GM23338 (cell line): Measurements from ENCODE around the gene SOX13. TPM values are rescaled to one million over a fixed set of nuclear protein-coding genes. Genes with fewer than 3 reads are reported as not detected.

Experiments
- ATAC-seq: fragments of 200-7000 bp; cut with Tn5 transposase; 3 replicates; pipeline ENCODE4 v1.9.1; 2020
- DNase-seq: peaks from one replicate; pipeline ENCODE4 v3.0.0-alpha.2; 2015; ENCODE audit warnings: low spot score
- H2AFZ ChIP-seq: fragments of 200-600 bp; sonication (generic); 2 replicates; pipeline ENCODE4 v1.8.0; 2016; ENCODE audit warnings: antibody characterized with exemption, mild to moderate bottlenecking, moderate library complexity
- H3F3A ChIP-seq: fragments of 200-600 bp; sonication (generic); replicated peaks from 2 replicates; pipeline ENCODE4 v1.8.0; 2017; ENCODE audit warnings: antibody characterized with exemption, mixed run types, low read depth
- H3K27ac ChIP-seq: fragments of 200-600 bp; sonication (generic); 2 replicates; pipeline ENCODE4 v1.6.1; 2016; ENCODE audit warnings: low read depth
- H3K27me3 ChIP-seq: fragments of 200-600 bp; sonication (generic); 2 replicates; pipeline ENCODE4 v1.8.0; 2016; ENCODE audit warnings: mild to moderate bottlenecking, mixed run types, moderate library complexity; ENCODE audit not compliant: insufficient read depth
- H3K36me3 ChIP-seq: fragments of 200-600 bp; sonication (generic); 2 replicates; pipeline ENCODE4 v1.8.0; 2016; ENCODE audit warnings: mild to moderate bottlenecking; ENCODE audit not compliant: insufficient read depth
- H3K4me1 ChIP-seq: fragments of 200-600 bp; sonication (generic); 2 replicates; pipeline ENCODE4 v1.8.0; 2016; ENCODE audit warnings: mild to moderate bottlenecking, moderate library complexity; ENCODE audit not compliant: insufficient read depth
- H3K4me2 ChIP-seq: fragments of 200-600 bp; sonication (generic); 2 replicates; pipeline ENCODE4 v1.7.1; 2017; ENCODE audit warnings: mixed run types
- H3K4me3 ChIP-seq: fragments of 200-600 bp; sonication (generic); 2 replicates; pipeline ENCODE4 v1.6.1; 2016; ENCODE audit warnings: mixed run types
- H3K79me2 ChIP-seq: fragments of 200-600 bp; sonication (generic); replicated peaks from 2 replicates; pipeline ENCODE4 v1.8.0; 2017; ENCODE audit warnings: mild to moderate bottlenecking; ENCODE audit not compliant: insufficient read depth
- H3K9me2 ChIP-seq: fragments of 200-600 bp; sonication (generic); 2 replicates; pipeline ENCODE4 v1.8.0; 2017; ENCODE audit not compliant: insufficient read depth
- H4K20me1 ChIP-seq: fragments of 200-600 bp; sonication (generic); replicated peaks from 2 replicates; pipeline ENCODE4 v1.8.0; 2017; ENCODE audit warnings: mild to moderate bottlenecking; ENCODE audit not compliant: insufficient read depth
- H3K27ac Mint-ChIP-seq: 2 replicates; pipeline ENCODE4 v1.8.0; 2020; ENCODE audit warnings: inconsistent platforms, mild to moderate bottlenecking, moderate library complexity, mixed read lengths
- H3K27me3 Mint-ChIP-seq: 3 replicates; pipeline ENCODE4 v1.8.0; 2022; ENCODE audit warnings: low read depth, mild to moderate bottlenecking, moderate library complexity, mixed read lengths, inconsistent platforms; ENCODE audit not compliant: insufficient read depth, poor library complexity
- H3K36me3 Mint-ChIP-seq: 3 replicates; pipeline ENCODE4 v1.8.0; 2021; ENCODE audit warnings: low read depth, mild to moderate bottlenecking, inconsistent platforms, moderate library complexity, mixed read lengths
- H3K4me1 Mint-ChIP-seq: 3 replicates; pipeline ENCODE4 v1.8.0; 2020; ENCODE audit warnings: mild to moderate bottlenecking, inconsistent platforms, mixed read lengths
- H3K4me3 Mint-ChIP-seq: 3 replicates; pipeline ENCODE4 v1.8.0; 2021; ENCODE audit warnings: moderate library complexity, mild to moderate bottlenecking, inconsistent platforms, mixed read lengths
- H3K9me3 Mint-ChIP-seq: 3 replicates; pipeline ENCODE4 v1.8.0; 2020; ENCODE audit warnings: moderate library complexity, mild to moderate bottlenecking, inconsistent platforms, mixed read lengths
- CREB1 ChIP-seq: fragments of 250-450 bp; sonication (Bioruptor Pico); IDR thresholded peaks from 2 replicates; pipeline ENCODE4 v1.5.0; 2020; ENCODE audit warnings: low read depth, mild to moderate bottlenecking, moderate library complexity
- EZH2phosphoT487 ChIP-seq: fragments of 200-600 bp; sonication (generic); IDR thresholded peaks from one replicate; pipeline ENCODE4 v1.8.1; 2018; ENCODE audit warnings: antibody characterized with exemption; ENCODE audit not compliant: unreplicated experiment
- NANOG ChIP-seq: IDR thresholded peaks from 2 replicates; pipeline ENCODE4 v1.6.1; 2016; ENCODE audit warnings: antibody characterized with exemption, borderline replicate concordance
- POLR2AphosphoS5 ChIP-seq: IDR thresholded peaks from 2 replicates; pipeline ENCODE4 v1.6.1; 2016; ENCODE audit warnings: antibody characterized with exemption, low read depth
- STAT1 ChIP-seq: IDR thresholded peaks from one replicate; pipeline ENCODE4 v1.6.1; 2016; ENCODE audit warnings: antibody characterized with exemption; ENCODE audit not compliant: unreplicated experiment
- ZNF114 ChIP-seq: fragments of 250-450 bp; sonication (Bioruptor Pico); IDR thresholded peaks from 2 replicates; pipeline ENCODE4 v1.5.0; 2020; ENCODE audit warnings: mild to moderate bottlenecking, moderate library complexity
- polyA plus RNA-seq: library from polyadenylated mRNA; unstranded; fragments of >200 nt; fragmentation: Nextera tagmentation; extraction: Ambion mirVana; gene quantifications from 2 replicates; pipeline ENCODE4 v1.2.1, GENCODE V29; 2016
- total RNA-seq: library from RNA; depleted of rRNA; stranded (reverse); fragments of >200 nt; shearing (Covaris generic); gene quantifications from 2 replicates; pipeline ENCODE4 v1.2.3, GENCODE V29; 2014
- TF ChIP-seq, protein P1 (sequence below): IDR thresholded peaks from 2 replicates; pipeline ENCODE4 v1.6.1; 2016; ENCODE audit warnings: antibody characterized with exemption
- TF ChIP-seq, protein P2 (sequence below): IDR thresholded peaks from one replicate; pipeline ENCODE4 v1.6.1; 2018; ENCODE audit warnings: antibody characterized with exemption; ENCODE audit not compliant: unreplicated experiment
- TF ChIP-seq, protein P3 (sequence below): fragments of 250-450 bp; sonication (Bioruptor Pico); IDR thresholded peaks from 2 replicates; pipeline ENCODE4 v1.5.0; 2020; ENCODE audit warnings: mild to moderate bottlenecking, moderate library complexity

The SOX13 gene
- total and polyA plus RNA-seq, 2 experiments from 2014 or later, result 28.6 to 123 TPM

DNA sequence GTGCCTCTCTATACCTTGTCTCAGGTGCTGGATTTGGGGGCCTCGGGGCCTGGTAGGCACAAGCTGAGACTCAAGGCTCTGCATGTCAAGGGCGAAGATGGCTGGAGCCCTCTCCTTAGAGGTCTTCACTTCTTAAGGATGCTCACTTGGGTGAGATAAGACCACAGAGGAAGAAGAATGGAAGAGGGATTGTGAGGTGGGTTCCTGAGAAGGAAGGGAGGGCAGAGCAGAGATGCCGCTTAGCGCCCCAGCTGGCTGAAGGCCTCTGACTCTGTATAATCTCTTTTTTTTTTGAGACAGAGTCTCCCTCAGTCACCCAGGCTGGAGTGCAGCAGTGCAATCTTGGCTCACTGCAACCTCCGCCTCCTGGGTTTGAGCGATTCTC lies 32.2 kb downstream of the SOX13 start (continued):
- TF ChIP-seq, protein P1, sequence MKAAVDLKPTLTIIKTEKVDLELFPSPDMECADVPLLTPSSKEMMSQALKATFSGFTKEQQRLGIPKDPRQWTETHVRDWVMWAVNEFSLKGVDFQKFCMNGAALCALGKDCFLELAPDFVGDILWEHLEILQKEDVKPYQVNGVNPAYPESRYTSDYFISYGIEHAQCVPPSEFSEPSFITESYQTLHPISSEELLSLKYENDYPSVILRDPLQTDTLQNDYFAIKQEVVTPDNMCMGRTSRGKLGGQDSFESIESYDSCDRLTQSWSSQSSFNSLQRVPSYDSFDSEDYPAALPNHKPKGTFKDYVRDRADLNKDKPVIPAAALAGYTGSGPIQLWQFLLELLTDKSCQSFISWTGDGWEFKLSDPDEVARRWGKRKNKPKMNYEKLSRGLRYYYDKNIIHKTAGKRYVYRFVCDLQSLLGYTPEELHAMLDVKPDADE, result no peak
- TF ChIP-seq NANOG (no peak), STAT1 (no peak), CREB1 (CRISPR knock-in tag) (no peak)
- TF ChIP-seq, protein P2, sequence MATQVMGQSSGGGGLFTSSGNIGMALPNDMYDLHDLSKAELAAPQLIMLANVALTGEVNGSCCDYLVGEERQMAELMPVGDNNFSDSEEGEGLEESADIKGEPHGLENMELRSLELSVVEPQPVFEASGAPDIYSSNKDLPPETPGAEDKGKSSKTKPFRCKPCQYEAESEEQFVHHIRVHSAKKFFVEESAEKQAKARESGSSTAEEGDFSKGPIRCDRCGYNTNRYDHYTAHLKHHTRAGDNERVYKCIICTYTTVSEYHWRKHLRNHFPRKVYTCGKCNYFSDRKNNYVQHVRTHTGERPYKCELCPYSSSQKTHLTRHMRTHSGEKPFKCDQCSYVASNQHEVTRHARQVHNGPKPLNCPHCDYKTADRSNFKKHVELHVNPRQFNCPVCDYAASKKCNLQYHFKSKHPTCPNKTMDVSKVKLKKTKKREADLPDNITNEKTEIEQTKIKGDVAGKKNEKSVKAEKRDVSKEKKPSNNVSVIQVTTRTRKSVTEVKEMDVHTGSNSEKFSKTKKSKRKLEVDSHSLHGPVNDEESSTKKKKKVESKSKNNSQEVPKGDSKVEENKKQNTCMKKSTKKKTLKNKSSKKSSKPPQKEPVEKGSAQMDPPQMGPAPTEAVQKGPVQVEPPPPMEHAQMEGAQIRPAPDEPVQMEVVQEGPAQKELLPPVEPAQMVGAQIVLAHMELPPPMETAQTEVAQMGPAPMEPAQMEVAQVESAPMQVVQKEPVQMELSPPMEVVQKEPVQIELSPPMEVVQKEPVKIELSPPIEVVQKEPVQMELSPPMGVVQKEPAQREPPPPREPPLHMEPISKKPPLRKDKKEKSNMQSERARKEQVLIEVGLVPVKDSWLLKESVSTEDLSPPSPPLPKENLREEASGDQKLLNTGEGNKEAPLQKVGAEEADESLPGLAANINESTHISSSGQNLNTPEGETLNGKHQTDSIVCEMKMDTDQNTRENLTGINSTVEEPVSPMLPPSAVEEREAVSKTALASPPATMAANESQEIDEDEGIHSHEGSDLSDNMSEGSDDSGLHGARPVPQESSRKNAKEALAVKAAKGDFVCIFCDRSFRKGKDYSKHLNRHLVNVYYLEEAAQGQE, result no peak

DNA sequence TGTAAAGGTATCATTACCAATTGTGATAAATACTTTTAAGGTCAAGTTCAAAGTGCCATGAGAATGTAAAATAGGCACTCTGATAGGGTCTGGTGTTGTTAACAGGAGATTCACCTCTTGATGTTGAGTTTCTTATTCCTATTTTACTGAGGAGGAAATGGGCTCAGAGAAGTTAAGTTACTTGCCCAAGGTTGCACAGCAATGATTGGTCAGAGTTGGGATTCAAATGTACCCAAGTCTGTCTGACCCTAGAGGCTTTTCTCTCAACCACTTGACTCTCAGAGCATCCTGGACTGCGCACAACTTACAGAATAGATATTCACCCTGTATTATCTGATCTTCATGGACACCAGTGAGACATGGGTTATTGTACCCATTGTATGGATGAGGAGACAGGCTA lies 33.9 kb downstream of the SOX13 start:
- Histone ChIP-seq H3K4me2 (no peak overlapping the region), H2AFZ (no peak overlapping the region), H3K9me2 (no peaks in the 10 kb centered on the region), H3K27ac (no peak overlapping the region; the same call in 1 of the 2 replicates), H3K27me3 (no peaks in the 10 kb centered on the region), H3K36me3 (no peaks in the 10 kb centered on the region), H4K20me1 (peaks cover 27% of the 10 kb centered on the region), H3F3A (0 out of 2 replicates have a peak, but pooled peaks cover 5% of the 10 kb centered on the region), H3K4me1 (peaks cover 84% of the 10 kb centered on the region), H3K4me3 (no peak overlapping the region), H3K79me2 (peaks cover 93% of the 10 kb centered on the region)
- H3K4me3 Mint-ChIP-seq, result no peak overlapping the region
- H3K4me1 Mint-ChIP-seq, result peaks cover 78% of the 10 kb centered on the region
- H3K36me3 Mint-ChIP-seq, result peaks cover 6% of the 10 kb centered on the region; the same call in 1 of the 3 replicates
- peaks cover 26% of the 10 kb centered on the region for H3K27me3 Mint-ChIP-seq
- no peak for DNase-seq
- no peak for ATAC-seq
- H3K9me3 Mint-ChIP-seq, result no peaks in the 10 kb centered on the region
- H3K27ac Mint-ChIP-seq, result no peak overlapping the region
- TF ChIP-seq STAT1, result no peak
- no peak for TF ChIP-seq ZNF114 (CRISPR knock-in tag)
- no peak for TF ChIP-seq EZH2phosphoT487
- no peak for TF ChIP-seq POLR2AphosphoS5
- TF ChIP-seq, protein P3, sequence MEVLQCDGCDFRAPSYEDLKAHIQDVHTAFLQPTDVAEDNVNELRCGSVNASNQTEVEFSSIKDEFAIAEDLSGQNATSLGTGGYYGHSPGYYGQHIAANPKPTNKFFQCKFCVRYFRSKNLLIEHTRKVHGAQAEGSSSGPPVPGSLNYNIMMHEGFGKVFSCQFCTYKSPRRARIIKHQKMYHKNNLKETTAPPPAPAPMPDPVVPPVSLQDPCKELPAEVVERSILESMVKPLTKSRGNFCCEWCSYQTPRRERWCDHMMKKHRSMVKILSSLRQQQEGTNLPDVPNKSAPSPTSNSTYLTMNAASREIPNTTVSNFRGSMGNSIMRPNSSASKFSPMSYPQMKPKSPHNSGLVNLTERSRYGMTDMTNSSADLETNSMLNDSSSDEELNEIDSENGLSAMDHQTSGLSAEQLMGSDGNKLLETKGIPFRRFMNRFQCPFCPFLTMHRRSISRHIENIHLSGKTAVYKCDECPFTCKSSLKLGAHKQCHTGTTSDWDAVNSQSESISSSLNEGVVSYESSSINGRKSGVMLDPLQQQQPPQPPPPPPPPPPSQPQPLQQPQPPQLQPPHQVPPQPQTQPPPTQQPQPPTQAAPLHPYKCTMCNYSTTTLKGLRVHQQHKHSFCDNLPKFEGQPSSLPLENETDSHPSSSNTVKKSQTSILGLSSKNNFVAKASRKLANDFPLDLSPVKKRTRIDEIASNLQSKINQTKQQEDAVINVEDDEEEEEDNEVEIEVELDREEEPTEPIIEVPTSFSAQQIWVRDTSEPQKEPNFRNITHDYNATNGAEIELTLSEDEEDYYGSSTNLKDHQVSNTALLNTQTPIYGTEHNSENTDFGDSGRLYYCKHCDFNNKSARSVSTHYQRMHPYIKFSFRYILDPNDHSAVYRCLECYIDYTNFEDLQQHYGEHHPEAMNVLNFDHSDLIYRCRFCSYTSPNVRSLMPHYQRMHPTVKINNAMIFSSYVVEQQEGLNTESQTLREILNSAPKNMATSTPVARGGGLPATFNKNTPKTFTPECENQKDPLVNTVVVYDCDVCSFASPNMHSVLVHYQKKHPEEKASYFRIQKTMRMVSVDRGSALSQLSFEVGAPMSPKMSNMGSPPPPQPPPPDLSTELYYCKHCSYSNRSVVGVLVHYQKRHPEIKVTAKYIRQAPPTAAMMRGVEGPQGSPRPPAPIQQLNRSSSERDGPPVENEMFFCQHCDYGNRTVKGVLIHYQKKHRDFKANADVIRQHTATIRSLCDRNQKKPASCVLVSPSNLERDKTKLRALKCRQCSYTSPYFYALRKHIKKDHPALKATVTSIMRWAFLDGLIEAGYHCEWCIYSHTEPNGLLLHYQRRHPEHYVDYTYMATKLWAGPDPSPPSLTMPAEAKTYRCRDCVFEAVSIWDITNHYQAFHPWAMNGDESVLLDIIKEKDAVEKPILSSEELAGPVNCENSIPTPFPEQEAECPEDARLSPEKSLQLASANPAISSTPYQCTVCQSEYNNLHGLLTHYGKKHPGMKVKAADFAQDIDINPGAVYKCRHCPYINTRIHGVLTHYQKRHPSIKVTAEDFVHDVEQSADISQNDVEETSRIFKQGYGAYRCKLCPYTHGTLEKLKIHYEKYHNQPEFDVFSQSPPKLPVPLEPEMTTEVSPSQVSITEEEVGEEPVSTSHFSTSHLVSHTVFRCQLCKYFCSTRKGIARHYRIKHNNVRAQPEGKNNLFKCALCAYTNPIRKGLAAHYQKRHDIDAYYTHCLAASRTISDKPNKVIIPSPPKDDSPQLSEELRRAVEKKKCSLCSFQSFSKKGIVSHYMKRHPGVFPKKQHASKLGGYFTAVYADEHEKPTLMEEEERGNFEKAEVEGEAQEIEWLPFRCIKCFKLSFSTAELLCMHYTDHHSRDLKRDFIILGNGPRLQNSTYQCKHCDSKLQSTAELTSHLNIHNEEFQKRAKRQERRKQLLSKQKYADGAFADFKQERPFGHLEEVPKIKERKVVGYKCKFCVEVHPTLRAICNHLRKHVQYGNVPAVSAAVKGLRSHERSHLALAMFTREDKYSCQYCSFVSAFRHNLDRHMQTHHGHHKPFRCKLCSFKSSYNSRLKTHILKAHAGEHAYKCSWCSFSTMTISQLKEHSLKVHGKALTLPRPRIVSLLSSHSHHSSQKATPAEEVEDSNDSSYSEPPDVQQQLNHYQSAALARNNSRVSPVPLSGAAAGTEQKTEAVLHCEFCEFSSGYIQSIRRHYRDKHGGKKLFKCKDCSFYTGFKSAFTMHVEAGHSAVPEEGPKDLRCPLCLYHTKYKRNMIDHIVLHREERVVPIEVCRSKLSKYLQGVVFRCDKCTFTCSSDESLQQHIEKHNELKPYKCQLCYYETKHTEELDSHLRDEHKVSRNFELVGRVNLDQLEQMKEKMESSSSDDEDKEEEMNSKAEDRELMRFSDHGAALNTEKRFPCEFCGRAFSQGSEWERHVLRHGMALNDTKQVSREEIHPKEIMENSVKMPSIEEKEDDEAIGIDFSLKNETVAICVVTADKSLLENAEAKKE (CRISPR knock-in tag), result no peak
- no peak for TF ChIP-seq CREB1 (CRISPR knock-in tag)
- TF ChIP-seq NANOG, result no peak
- TF ChIP-seq, protein P2, result no peak
- TF ChIP-seq, protein P1, result no peak
